Prostate gland (tissue), 2 donors: Measurements from ENCODE around the gene FHDC1.

Experiments used
- CTCF ChIP-seq, 4 experiments: fragments of 200-600 bp in 2 of 4; fragments of 450-650 bp in 2 of 4; sonication (generic) in 2 of 4; IDR thresholded peaks; 1 replicate in 3 of 4; 2 replicates in 1 of 4; pipeline ENCODE4 v1.5.1; 2016 to 2019; ENCODE audit warnings: antibody characterized with exemption in 4 of 4, mild to moderate bottlenecking in 2 of 4, moderate library complexity in 2 of 4
- POLR2A ChIP-seq: fragments of 450-650 bp; IDR thresholded peaks from one replicate; pipeline ENCODE4 v1.6.1; 2016; ENCODE audit warnings: antibody characterized with exemption, mild to moderate bottlenecking

- TF ChIP-seq CTCF (IDR thresholded peaks at IDR 0.05) (no peak), POLR2A (no peak)
These were observed 80.5 kb downstream of the FHDC1 start for GRCh38 chr4:153016592-153016991.
